ENCODE measurements around the gene MLLT10. TPM values are rescaled to one million over a fixed set of nuclear protein-coding genes. Genes with fewer than 3 reads are reported as not detected.

The MLLT10 gene
- total and polyA plus RNA-seq, 9 of the 15 experiments (the other 6 are each of a cell fraction or from before 2014, with no cell fraction given): 18.8 to 81.4 (median 64.2) TPM

DNA sequence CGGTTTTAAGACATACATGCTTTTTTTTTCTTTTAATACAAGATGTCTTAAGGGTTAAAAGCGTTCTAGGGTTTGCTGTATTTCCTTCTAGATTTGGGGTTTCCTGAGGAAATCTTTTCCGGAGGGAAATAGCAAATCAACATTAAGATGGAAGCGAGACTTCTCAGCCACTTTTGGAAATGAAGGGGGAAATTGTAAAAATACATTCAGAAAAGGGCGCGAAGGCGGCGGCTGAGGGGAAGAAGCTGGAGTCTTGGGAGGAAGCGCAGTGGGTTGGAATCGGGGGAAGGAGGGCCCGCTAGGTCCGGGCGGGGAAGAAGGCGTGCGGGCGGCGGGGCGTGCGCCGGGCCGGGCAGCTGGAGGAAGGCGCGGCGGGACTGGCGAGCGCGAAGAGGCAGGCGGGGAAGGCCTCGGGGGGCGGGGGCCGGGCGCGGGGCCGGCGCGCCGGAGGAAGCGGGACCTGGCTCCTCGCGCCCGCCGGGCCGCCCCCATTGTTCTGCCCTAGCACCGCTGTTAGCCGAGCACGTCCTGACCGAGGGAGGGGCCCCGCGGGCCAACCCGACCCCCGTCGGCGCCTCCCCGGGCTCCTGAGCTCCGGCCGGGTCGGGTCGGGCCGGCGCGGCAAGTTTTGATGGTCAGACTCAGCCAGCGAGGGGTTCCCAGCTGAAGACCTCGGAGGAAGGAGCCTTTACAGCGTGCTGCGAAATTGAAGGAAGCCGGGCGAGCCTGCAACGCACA lies 7.0 kb upstream of the MLLT10 start (continued):
- TF ChIP-seq, protein P1, sequence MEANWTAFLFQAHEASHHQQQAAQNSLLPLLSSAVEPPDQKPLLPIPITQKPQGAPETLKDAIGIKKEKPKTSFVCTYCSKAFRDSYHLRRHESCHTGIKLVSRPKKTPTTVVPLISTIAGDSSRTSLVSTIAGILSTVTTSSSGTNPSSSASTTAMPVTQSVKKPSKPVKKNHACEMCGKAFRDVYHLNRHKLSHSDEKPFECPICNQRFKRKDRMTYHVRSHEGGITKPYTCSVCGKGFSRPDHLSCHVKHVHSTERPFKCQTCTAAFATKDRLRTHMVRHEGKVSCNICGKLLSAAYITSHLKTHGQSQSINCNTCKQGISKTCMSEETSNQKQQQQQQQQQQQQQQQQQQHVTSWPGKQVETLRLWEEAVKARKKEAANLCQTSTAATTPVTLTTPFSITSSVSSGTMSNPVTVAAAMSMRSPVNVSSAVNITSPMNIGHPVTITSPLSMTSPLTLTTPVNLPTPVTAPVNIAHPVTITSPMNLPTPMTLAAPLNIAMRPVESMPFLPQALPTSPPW (CRISPR knock-in tag; IDR thresholded peaks at IDR 0.05): peak; percentile 7; the same call in 1 of the 2 replicates
- TF ChIP-seq, protein P2, sequence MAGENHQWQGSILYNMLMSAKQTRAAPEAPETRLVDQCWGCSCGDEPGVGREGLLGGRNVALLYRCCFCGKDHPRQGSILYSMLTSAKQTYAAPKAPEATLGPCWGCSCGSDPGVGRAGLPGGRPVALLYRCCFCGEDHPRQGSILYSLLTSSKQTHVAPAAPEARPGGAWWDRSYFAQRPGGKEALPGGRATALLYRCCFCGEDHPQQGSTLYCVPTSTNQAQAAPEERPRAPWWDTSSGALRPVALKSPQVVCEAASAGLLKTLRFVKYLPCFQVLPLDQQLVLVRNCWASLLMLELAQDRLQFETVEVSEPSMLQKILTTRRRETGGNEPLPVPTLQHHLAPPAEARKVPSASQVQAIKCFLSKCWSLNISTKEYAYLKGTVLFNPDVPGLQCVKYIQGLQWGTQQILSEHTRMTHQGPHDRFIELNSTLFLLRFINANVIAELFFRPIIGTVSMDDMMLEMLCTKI (IDR thresholded peaks at IDR 0.05; ENCODE audit: partially characterized antibody): no peak
- TF ChIP-seq ELF2 (CRISPR knock-in tag; IDR thresholded peaks at IDR 0.05) (no peak), KDM5B (IDR thresholded peaks at IDR 0.05; ENCODE audit: insufficient replicate concordance, low read depth, low read length) (peak; percentile 26), ZBTB7A (IDR thresholded peaks at IDR 0.05; ENCODE audit: borderline replicate concordance, control insufficient read depth, low read depth, low read length) (0 out of 2 replicates have a peak, but pooled peaks have one; percentile 36), MAFG (tag; conservative IDR thresholded peaks at IDR 0.05) (no peak), ZNF57 (CRISPR knock-in tag; IDR thresholded peaks at IDR 0.05) (no peak), SMARCC2 (IDR thresholded peaks at IDR 0.05; ENCODE audit: low read depth) (0 out of 2 replicates have a peak, but pooled peaks have one; percentile 25), ARHGAP35 (IDR thresholded peaks at IDR 0.05; ENCODE audit: partially characterized antibody) (no peak), CXXC5 (CRISPR knock-in tag; IDR thresholded peaks at IDR 0.05) (peak; percentile 50; the same call in 1 of the 2 replicates), ILK (tag; IDR thresholded peaks at IDR 0.05; ENCODE audit: borderline replicate concordance, low read depth) (no peak), HLTF (IDR thresholded peaks at IDR 0.05) (no peak), NR1H2 (CRISPR knock-in tag; IDR thresholded peaks at IDR 0.05) (no peak), CREM (IDR thresholded peaks at IDR 0.05; ENCODE audit: low read depth) (peak; percentile 9; the same call in 1 of the 2 replicates)
- TF ChIP-seq, protein P3, sequence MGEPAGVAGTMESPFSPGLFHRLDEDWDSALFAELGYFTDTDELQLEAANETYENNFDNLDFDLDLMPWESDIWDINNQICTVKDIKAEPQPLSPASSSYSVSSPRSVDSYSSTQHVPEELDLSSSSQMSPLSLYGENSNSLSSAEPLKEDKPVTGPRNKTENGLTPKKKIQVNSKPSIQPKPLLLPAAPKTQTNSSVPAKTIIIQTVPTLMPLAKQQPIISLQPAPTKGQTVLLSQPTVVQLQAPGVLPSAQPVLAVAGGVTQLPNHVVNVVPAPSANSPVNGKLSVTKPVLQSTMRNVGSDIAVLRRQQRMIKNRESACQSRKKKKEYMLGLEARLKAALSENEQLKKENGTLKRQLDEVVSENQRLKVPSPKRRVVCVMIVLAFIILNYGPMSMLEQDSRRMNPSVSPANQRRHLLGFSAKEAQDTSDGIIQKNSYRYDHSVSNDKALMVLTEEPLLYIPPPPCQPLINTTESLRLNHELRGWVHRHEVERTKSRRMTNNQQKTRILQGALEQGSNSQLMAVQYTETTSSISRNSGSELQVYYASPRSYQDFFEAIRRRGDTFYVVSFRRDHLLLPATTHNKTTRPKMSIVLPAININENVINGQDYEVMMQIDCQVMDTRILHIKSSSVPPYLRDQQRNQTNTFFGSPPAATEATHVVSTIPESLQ (CRISPR knock-in tag; IDR thresholded peaks at IDR 0.05): 0 out of 2 replicates have a peak, but pooled peaks have one; percentile 24
- TF ChIP-seq, protein P4, sequence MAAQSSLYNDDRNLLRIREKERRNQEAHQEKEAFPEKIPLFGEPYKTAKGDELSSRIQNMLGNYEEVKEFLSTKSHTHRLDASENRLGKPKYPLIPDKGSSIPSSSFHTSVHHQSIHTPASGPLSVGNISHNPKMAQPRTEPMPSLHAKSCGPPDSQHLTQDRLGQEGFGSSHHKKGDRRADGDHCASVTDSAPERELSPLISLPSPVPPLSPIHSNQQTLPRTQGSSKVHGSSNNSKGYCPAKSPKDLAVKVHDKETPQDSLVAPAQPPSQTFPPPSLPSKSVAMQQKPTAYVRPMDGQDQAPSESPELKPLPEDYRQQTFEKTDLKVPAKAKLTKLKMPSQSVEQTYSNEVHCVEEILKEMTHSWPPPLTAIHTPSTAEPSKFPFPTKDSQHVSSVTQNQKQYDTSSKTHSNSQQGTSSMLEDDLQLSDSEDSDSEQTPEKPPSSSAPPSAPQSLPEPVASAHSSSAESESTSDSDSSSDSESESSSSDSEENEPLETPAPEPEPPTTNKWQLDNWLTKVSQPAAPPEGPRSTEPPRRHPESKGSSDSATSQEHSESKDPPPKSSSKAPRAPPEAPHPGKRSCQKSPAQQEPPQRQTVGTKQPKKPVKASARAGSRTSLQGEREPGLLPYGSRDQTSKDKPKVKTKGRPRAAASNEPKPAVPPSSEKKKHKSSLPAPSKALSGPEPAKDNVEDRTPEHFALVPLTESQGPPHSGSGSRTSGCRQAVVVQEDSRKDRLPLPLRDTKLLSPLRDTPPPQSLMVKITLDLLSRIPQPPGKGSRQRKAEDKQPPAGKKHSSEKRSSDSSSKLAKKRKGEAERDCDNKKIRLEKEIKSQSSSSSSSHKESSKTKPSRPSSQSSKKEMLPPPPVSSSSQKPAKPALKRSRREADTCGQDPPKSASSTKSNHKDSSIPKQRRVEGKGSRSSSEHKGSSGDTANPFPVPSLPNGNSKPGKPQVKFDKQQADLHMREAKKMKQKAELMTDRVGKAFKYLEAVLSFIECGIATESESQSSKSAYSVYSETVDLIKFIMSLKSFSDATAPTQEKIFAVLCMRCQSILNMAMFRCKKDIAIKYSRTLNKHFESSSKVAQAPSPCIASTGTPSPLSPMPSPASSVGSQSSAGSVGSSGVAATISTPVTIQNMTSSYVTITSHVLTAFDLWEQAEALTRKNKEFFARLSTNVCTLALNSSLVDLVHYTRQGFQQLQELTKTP (IDR thresholded peaks at IDR 0.05; ENCODE audit: low read depth in 1 of 2, partially characterized antibody in 2 of 2): peak in 1 of 2 experiments; percentile 9
- TF ChIP-seq, protein P5, sequence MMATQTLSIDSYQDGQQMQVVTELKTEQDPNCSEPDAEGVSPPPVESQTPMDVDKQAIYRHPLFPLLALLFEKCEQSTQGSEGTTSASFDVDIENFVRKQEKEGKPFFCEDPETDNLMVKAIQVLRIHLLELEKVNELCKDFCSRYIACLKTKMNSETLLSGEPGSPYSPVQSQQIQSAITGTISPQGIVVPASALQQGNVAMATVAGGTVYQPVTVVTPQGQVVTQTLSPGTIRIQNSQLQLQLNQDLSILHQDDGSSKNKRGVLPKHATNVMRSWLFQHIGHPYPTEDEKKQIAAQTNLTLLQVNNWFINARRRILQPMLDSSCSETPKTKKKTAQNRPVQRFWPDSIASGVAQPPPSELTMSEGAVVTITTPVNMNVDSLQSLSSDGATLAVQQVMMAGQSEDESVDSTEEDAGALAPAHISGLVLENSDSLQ (IDR thresholded peaks at IDR 0.05): no peak
